GM19452 (cell line): ENCODE measurements around the gene FIGNL1.
A peak's percentile ranks its signal among the peaks of the same experiment; 100 is the strongest.

Experiments
- ATAC-seq: cut with Tn5 transposase; IDR thresholded peaks from one replicate; pipeline ENCODE4 v1.9.1; 2021; ENCODE audit not compliant: unreplicated experiment

Gene FIGNL1

DNA sequence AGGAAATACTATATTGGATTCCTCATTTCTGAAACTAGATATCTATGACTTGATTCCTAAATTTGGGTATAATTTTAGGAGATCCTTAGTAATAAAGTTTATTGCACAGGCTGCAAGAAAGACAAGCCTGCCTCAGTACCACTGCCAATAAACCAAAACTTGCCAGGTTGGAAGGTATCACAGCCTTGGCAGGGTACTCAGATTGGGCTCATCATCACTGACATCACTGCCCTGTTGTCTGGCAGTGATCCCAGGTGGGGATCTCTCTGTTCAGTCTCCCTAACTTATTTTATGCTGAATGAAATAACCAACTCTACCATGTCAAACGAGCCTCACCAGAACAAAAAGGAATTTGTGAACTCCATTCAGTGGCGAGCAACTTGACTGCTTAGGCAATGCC lies 18.8 kb downstream of the FIGNL1 start:
- no peak for ATAC-seq

DNA sequence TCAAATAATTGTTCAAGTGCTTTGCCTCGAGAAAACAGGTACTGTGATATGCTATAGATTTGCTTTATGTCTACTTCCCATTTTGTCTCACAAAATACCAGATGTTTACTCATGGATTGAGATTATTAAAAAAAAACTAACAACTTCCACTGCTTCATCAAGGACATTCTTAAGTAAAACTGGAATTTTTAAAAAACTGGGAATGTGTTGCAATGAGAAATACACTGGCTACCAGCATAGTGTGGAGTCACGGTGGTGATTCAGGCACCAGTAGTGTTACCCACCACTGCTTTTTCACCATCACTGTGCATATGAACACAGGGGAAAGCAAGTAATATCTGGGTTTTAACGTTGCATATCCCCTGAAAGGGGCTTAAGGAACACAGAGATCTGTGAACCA lies 21.2 kb downstream of the FIGNL1 start:
- no peak for ATAC-seq

- ATAC-seq: no peak
These were observed 22.6 kb downstream of the FIGNL1 start for GRCh38 chr7:50427518-50427917.

- no peak for ATAC-seq
These were observed 23.7 kb downstream of the FIGNL1 start for GRCh38 chr7:50426280-50427045.

DNA sequence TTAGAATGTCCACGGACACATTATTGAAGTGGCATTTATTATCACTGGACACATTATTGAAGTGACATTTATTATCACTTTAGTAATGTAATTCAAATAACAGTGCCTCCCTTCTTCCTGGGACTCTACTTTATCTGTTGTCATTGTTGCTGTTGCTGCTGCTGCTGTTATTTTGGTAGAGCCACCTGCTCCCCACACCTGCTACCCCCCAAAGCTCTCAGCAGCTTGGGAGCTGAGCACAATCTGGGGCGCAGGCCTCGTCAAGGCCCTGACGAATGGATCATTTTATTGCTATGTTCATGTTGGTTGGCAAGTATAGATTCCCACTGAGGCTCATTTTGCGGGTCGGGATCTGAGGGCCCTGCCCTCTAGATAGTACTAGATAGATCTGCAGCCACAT lies 24.8 kb downstream of the FIGNL1 start:
- no peak for ATAC-seq

DNA sequence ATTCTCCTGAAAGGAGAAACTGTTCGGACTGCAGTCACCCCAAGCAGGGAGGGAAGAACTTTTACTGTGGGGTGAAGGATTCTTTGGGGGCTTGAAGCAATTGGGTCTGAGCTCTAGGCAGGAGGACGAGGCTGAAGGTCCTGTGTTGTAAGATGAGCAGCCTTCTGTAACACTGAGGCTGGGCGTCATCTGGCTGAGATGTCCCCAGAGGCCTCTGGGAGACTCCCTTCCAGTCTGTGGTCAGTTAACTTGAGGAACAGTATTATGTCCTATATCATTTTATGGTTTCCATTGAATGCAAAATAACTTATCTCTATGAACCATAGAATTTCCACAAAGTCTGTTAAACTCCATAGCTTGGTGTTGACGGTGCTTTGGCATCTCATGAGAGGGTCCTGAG lies 26.3 kb downstream of the FIGNL1 start:
- no peak for ATAC-seq

DNA sequence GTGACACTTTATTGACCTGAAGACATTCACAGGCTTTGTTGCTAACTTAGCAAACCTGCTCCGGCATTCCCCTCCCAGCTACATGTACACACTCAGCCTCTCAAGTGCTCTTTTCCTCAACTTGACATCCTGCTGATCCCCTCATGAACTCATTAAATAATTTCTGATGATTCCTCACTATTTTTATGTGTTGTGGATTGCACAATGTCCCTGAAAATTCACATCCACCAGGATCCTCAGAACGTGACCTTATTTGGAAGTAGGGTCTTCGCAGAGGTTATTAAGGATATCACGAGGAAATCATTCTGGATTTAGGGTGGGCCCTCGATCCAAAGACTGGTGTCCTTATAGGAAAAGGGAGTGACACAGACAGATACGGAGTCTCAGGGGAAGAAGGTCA lies 27.3 kb downstream of the FIGNL1 start:
- no peak for ATAC-seq

DNA sequence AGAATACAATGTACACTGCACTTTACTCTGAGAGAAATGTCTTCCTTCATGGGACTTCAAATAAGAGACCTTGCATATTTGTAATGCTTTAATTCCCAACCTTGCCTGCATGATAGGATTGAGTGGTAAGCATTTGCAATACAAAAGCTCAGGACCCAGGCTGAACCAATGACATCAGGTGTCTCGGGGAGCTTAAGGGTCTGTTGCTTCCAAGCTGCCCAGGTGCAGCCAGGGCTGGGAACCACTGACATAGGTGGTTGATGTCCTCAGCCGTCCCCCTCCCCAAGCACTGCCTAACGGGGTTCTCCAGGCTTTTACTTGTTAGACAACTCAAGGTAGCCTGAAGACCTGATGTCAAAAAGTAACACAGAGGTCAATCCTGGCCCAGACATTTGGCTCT lies 29.1 kb downstream of the FIGNL1 start:
- no peak for ATAC-seq

DNA sequence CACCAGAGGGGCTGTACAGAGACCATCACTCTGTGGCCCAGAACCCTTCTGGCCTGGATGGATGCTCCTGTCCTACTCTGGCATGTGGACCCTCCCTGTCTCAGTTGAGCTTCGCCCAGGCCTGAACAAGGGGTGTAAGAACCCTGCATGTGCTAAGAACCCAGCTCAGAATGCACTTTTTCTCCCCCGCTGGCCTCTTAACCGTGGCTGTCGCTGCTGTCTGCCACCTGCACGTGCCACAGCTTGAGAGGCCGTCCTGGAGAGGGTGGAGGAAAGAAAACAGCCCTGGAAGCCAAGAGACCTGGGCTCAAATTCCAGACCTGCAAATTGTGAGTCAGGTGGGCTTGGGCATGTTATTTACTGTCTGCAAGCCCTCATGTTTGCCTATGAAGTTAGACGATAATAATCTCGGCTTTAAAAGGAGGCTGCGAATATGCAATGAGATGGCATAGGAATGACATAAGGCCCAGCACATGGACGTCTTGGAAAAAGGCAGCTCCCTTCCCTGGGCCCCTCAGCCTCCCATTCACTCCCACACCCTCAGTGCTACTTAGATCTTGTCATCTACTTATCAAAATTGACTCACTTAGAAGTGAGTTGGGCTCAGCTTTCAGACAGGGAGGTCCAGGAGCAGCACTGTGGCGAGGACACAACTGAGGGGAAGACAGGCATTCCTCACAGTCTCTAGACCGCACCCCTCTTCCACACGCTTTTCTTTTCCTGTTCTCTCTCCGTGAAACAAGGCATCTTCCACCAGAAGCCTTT lies 31.4 kb downstream of the FIGNL1 start:
- no peak for ATAC-seq

- ATAC-seq: peak; percentile 83
These were observed 32.0 kb downstream of the FIGNL1 start for GRCh38 chr7:50418086-50418515.

- peak; percentile 78 for ATAC-seq
These were observed 33.5 kb downstream of the FIGNL1 start for GRCh38 chr7:50416527-50417182.

GRCh38 chr7:50415844-50416364 lies 34.2 kb downstream of the FIGNL1 start:
- ATAC-seq: no peak

- ATAC-seq: no peak
These were observed 36.6 kb downstream of the FIGNL1 start for GRCh38 chr7:50413561-50413960.

DNA sequence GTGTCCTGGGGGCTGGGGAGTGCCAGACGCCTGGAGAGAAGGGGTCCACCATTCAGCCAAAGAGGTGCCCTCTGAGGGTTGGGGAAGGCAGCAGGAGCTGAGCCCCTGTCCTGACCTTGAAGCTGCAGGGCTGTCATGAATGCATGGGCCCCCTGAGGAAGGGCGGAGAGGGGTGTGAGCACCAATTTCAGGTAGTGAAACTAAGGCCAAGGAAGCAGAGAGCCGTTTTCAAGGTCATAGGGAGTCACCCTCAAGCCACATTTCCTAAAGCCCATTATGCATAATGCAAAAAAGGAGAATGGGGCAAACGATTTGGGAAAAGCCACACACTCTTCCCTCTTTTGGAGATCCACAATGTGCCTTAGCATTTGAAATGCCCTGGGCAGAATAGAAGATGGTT lies 37.2 kb downstream of the FIGNL1 start:
- no peak for ATAC-seq

GRCh38 chr7:50411332-50411731 lies 38.8 kb downstream of the FIGNL1 start:
- ATAC-seq: no peak

- peak; percentile 73 for ATAC-seq
These were observed 40.0 kb downstream of the FIGNL1 start for GRCh38 chr7:50409856-50410745.

DNA sequence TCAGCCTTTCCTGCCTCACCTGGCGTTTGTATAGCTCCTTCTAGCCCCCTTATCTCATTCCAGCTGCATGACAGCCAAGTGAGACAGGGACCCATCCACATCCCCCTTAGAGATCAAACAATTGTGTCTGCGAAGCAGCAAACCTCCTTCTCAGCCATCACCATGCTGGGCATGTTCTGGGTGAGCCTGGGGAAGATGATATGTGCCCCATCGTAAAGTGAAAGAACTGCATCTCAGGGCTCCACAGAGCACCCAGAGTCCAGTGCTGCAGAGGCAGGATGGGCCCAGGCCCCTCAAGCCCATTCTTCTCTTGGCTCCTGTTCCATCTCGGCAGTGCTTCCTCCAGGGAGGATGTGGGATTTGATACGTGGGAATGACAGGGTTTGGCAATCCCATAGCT lies 43.2 kb downstream of the FIGNL1 start:
- ATAC-seq: no peak

GRCh38 chr7:50405221-50405620 lies 44.9 kb downstream of the FIGNL1 start:
- no peak for ATAC-seq

DNA sequence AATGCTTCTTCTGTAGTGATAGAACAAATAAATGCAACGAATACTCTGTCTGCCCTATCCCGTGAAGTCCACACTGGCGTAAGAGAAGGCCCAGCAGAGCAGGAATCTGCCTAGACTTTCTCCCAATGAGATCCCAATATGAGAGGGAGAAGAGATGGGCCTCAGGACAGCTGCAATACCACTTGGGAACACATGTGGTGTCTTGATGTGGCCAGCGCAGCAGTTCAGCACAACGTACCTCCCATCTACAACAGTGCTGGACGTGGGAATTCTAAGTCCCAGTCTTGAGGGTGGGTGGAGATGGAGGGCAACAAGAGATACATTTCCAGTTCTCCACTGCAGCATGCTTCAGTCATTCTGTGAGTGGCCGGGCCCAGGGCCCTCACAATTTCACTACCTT lies 45.8 kb downstream of the FIGNL1 start:
- no peak for ATAC-seq

- no peak for ATAC-seq
These were observed 50.0 kb downstream of the FIGNL1 start for GRCh38 chr7:50400114-50400513.

DNA sequence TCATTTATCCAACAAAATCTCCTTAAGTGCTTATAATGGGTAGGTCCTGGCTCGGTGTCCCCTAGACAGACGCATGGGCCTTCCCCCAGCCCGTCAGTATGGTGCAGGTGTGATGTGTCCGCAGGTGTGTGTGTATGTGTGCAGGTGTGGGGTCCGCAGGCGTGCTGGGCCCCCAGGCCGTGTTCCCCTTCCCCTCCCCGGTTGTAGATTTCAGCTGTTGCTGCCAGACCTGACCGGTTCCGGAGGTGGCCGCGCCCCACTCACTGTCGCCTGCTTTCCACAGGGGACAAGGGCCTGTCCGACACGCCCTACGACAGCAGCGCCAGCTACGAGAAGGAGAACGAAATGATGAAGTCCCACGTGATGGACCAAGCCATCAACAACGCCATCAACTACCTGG lies 50.5 kb downstream of the FIGNL1 start:
- no peak for ATAC-seq
